ENCODE measurements around the gene DNHD1.

DNHD1 gene

GRCh38 chr11:6530848-6531247 lies 33.8 kb downstream of the DNHD1 start:
- DNase-seq (ENCODE audit: low read depth): no peak

- peak; percentile 21 for DNase-seq (ENCODE audit: low read depth)
Observed at GRCh38 chr11:6531267-6531752, 34.2 kb downstream of the DNHD1 start.

GRCh38 chr11:6538456-6538855 lies 41.4 kb downstream of the DNHD1 start:
- DNase-seq (ENCODE audit: low read depth): no peak

GRCh38 chr11:6538945-6539344 lies 41.9 kb downstream of the DNHD1 start:
- DNase-seq (ENCODE audit: low read depth): no peak

- no peak for DNase-seq (ENCODE audit: low read depth)
Observed at GRCh38 chr11:6539748-6540268, 42.7 kb downstream of the DNHD1 start.

GRCh38 chr11:6541356-6541755 lies 44.3 kb downstream of the DNHD1 start:
- no peak for DNase-seq (ENCODE audit: low read depth)

GRCh38 chr11:6542727-6543126 lies 45.6 kb downstream of the DNHD1 start:
- DNase-seq (ENCODE audit: low read depth): no peak

GRCh38 chr11:6544921-6545850 lies 48.1 kb downstream of the DNHD1 start:
- no peak for DNase-seq (ENCODE audit: low read depth)

GRCh38 chr11:6545917-6546605 lies 49.0 kb downstream of the DNHD1 start:
- no peak for DNase-seq (ENCODE audit: low read depth)

GRCh38 chr11:6546735-6547134 lies 49.7 kb downstream of the DNHD1 start:
- DNase-seq (ENCODE audit: low read depth): no peak

- DNase-seq (ENCODE audit: low read depth): no peak
Observed at GRCh38 chr11:6547177-6547576, 50.1 kb downstream of the DNHD1 start.

GRCh38 chr11:6548121-6548520 lies 51.0 kb downstream of the DNHD1 start:
- DNase-seq (ENCODE audit: low read depth): no peak

GRCh38 chr11:6548641-6549040 lies 51.6 kb downstream of the DNHD1 start:
- no peak for DNase-seq (ENCODE audit: low read depth)

GRCh38 chr11:6553634-6554033 lies 56.6 kb downstream of the DNHD1 start:
- DNase-seq (ENCODE audit: low read depth): no peak

GRCh38 chr11:6554828-6555706 lies 58.0 kb downstream of the DNHD1 start:
- no peak for DNase-seq (ENCODE audit: low read depth)

GRCh38 chr11:6556139-6556949 lies 59.3 kb downstream of the DNHD1 start:
- DNase-seq (ENCODE audit: low read depth): no peak

GRCh38 chr11:6557063-6557462 lies 60.0 kb downstream of the DNHD1 start:
- no peak for DNase-seq (ENCODE audit: low read depth)

- DNase-seq (ENCODE audit: low read depth): no peak
Observed at GRCh38 chr11:6557761-6558674, 60.9 kb downstream of the DNHD1 start.

GRCh38 chr11:6559369-6559768 lies 62.3 kb downstream of the DNHD1 start:
- DNase-seq (ENCODE audit: low read depth): no peak

- DNase-seq (ENCODE audit: low read depth): no peak
Observed at GRCh38 chr11:6561288-6561687, 64.2 kb downstream of the DNHD1 start.
